ENCODE results near the gene GATAD2A. TPM values are rescaled to one million over a fixed set of nuclear protein-coding genes. Genes with fewer than 3 reads are reported as not detected.

GATAD2A gene
- total RNA-seq, 2 donors from 2014 or later = 102 to 145 TPM

DNA sequence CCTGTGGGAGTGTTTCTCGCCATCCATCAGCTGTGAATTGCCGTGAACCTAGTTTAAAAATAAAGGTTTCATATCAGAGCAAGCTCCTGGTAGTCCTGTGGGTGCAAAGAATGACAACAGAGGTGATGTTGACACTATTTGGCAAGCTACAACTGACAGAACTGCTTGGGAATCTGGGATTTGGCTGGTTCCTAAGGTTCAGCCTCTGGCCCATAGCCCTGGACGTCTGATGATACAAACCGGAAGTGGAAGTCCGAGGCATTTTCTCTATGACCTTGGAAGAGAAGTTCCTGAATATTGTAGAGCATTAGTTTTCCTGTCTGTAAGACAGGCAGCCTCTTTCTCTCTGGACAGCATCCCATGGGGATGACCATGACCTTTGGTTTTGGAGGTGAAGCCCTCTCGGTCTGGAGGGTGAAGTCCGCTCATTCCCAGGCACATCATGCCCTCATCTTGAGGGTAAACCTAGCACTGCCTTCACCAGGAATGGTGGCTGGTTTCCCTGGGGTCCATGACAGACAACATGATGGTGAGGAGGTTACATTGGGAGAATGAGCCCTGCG, 29.1 kb downstream of the GATAD2A start:
- Histone ChIP-seq H3K27ac (no peak overlapping the region), H3K27me3 (no peaks in the 10 kb centered on the region), H3K36me3 (no peaks in the 10 kb centered on the region), H3K9ac (ENCODE audit: low read depth in 2 of 2, low read length in 2 of 2) (no peak overlapping the region), H3K4me3 (no peak overlapping the region), H3K9me3 (no peaks in the 10 kb centered on the region), H3K4me1 (no peaks in the 10 kb centered on the region)
- intact Hi-C loops (cut with DNase I) = no loop called here
- TF ChIP-seq CTCF (IDR thresholded peaks at IDR 0.05) = no peak
- DNase-seq = no peak

DNA sequence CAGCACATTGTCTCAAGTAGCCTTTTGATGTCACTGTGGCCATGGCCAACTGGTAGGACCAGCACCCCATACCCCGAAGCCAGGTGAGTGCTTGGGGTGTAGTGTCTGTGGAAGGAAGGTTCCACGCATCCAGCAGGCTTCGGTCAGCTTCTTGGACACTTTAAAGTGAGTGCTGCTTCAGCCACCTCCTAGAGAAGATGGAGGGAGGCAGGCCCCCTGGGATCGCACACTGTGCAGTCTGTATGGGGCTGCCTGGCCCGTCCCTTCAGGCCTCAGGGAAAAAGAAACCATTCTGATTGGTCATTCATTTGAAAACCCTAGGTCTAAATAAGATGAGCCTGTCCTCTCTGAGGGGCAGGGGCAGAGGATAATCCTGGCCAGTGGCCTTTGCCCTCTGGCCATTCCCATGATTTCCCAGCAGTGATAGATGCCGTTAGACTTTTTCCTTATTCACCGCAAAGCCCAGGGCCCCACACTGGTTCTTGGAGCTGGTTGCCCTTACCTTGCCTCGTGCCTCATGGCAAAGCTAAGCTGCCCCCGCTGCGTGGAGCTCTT, 30.7 kb downstream of the GATAD2A start:
- H3K27me3 ChIP-seq = no peaks in the 10 kb centered on the region
- intact Hi-C loops (cut with DNase I) = no loop called here
- no peak overlapping the region for H3K27ac ChIP-seq
- H3K9me3 ChIP-seq = no peaks in the 10 kb centered on the region
- no peak for TF ChIP-seq CTCF (IDR thresholded peaks at IDR 0.05)
- no peaks in the 10 kb centered on the region for H3K4me1 ChIP-seq
- H3K4me3 ChIP-seq = no peak overlapping the region
- no peak overlapping the region for H3K9ac ChIP-seq (ENCODE audit: low read depth in 2 of 2, low read length in 2 of 2)
- DNase-seq = no peak
- H3K36me3 ChIP-seq = no peaks in the 10 kb centered on the region

DNA sequence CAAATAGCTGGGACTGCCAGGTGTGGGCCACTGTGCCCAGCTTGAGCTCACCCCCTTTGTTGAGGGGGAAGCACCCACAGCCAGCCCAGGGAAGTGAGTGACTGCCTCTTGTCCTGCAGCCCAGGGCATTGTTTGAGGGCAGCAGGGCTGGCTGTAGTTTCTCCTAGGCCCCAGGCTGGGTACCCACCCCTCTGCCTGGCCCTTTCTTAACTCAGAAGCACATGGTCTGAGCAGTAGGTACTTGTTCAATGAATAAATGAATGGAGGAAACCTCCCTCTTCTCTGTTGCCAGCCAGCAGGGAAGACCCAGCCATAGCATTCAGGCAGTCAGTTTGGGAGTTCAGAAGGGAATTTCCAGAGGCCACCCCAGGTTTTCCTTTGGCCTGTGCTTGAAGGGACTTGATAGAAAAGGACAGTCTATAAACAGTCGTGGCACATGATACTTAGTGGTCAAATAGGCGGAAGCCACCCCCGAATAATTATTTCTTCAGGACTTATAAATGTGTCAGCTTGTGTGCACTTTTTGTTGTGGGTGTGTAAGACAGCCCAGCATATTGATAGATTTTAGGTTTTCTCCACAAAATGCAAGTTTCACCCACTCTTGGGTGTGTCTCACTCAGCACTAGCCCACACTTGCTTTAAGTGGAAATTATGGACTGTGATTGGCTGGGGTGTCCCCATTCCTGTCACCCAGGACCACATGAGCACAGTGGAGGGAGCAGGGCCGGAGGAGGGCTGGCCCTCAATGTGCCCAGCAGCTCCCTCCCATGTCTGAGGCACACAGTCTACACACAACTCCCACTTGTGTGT, 33.1 kb downstream of the GATAD2A start:
- H3K36me3 ChIP-seq = no peaks in the 10 kb centered on the region
- H3K4me3 ChIP-seq = no peak overlapping the region
- no peaks in the 10 kb centered on the region for H3K9me3 ChIP-seq
- no peak for DNase-seq
- no peak overlapping the region for H3K27ac ChIP-seq
- TF ChIP-seq CTCF (IDR thresholded peaks at IDR 0.05) = no peak
- no peak overlapping the region for H3K9ac ChIP-seq (ENCODE audit: low read depth in 2 of 2, low read length in 2 of 2)
- no peaks in the 10 kb centered on the region for H3K27me3 ChIP-seq
- intact Hi-C loops (cut with DNase I) = no loop called here
- no peaks in the 10 kb centered on the region for H3K4me1 ChIP-seq

DNA sequence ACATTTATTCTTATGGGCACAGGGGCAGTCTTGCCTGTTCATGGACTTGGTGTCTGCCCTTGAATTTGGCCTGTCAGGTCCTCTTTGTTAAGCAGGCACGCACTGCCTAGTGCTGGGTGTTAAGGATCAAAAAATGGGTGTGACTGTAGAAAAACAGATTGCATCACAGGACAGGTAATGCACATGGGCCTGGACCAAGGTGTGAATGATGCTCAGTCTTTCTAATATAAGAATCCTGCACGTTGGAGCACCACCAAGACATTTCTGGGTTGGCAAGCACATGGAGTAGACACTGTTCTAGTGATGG, 33.7 kb downstream of the GATAD2A start:
- Histone ChIP-seq H3K36me3 (no peaks in the 10 kb centered on the region), H3K9ac (ENCODE audit: low read depth in 2 of 2, low read length in 2 of 2) (no peak overlapping the region), H3K4me3 (no peak overlapping the region), H3K9me3 (no peaks in the 10 kb centered on the region), H3K27ac (no peak overlapping the region), H3K27me3 (no peaks in the 10 kb centered on the region), H3K4me1 (no peaks in the 10 kb centered on the region)
- no peak for TF ChIP-seq CTCF (IDR thresholded peaks at IDR 0.05)
- intact Hi-C loops (cut with DNase I) = no loop called here
- DNase-seq = no peak

DNA sequence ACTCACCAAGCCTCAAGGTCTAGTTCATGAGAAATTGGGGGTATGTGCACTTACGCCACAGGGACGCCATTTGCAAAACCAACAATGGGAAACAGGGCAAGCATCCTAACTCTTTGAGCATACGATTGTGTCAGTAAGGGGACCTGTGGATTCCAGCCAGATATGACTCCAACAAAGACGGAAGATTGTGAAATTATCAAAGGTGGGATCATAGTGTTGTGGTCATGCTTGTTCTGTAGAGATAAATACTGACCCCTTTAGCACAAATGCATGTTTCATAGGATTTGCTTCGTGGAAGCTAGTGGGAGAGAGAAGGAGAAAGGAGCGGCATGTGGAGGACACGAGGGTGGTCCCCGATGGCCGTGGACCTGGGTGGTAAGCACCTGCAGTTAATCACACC, 37.8 kb downstream of the GATAD2A start:
- intact Hi-C loops (cut with DNase I) = no loop called here
- no peak for DNase-seq
- no peak for TF ChIP-seq CTCF (IDR thresholded peaks at IDR 0.05)
- Histone ChIP-seq H3K4me3 (no peak overlapping the region), H3K9me3 (no peaks in the 10 kb centered on the region), H3K4me1 (peaks cover 10% of the 10 kb centered on the region), H3K36me3 (no peaks in the 10 kb centered on the region), H3K9ac (ENCODE audit: low read depth in 2 of 2, low read length in 2 of 2) (no peak overlapping the region), H3K27me3 (no peaks in the 10 kb centered on the region), H3K27ac (no peak overlapping the region)
